Adrenal gland (tissue), 12 donors: ENCODE measurements around the gene KCNT1. TPM values are rescaled to one million over a fixed set of nuclear protein-coding genes. Genes with fewer than 3 reads are reported as not detected.

Source experiments
- DNase-seq, 7 donors: peaks; one replicate each; pipeline ENCODE4 v3.0.0-alpha.2; 2019 to 2020
- H3K27ac ChIP-seq, 5 donors: fragments of 200-600 bp; sonication (generic) in 4 of 5; 1 replicate in 3 of 5; 2 replicates in 2 of 5; pipeline versions ENCODE4 v1.5.1 to v1.8.0; 2016 to 2020; ENCODE audit warnings: mild to moderate bottlenecking in 1 of 5
- H3K27me3 ChIP-seq: fragments of 200-600 bp; 2 replicates; pipeline ENCODE4 v1.8.0; 2021
- H3K36me3 ChIP-seq, 2 donors: fragments of 200-600 bp; replicated peaks in 1 of 2; 1 replicate in 1 of 2; 2 replicates in 1 of 2; pipeline versions ENCODE4 v1.5.1 to v1.8.0; 2018 to 2022
- H3K4me1 ChIP-seq, 2 donors: fragments of 200-600 bp; replicated peaks in 1 of 2; 1 replicate in 1 of 2; 2 replicates in 1 of 2; pipeline versions ENCODE4 v1.5.1 to v1.8.0; 2018 to 2021
- H3K4me3 ChIP-seq, 4 donors: fragments of 200-600 bp; sonication (generic) in 3 of 4; one replicate each; pipeline ENCODE4 v1.5.1; 2016 to 2018
- H3K9me3 ChIP-seq, 3 donors: fragments of 200-600 bp; sonication (generic) in 1 of 3; replicated peaks in 1 of 3; 1 replicate in 2 of 3; 2 replicates in 1 of 3; pipeline versions ENCODE4 v1.5.1 to v1.8.0; 2016 to 2021
- CTCF ChIP-seq, 6 experiments: fragments of 450-650 bp in 4 of 6; fragments of 200-600 bp in 2 of 6; sonication (generic) in 1 of 6; IDR thresholded peaks; 1 replicate in 5 of 6; 2 replicates in 1 of 6; pipeline versions ENCODE4 v1.5.1 to v1.8.0; 2016 to 2021; ENCODE audit warnings: antibody characterized with exemption in 6 of 6, mild to moderate bottlenecking in 2 of 6, moderate library complexity in 1 of 6
- POLR2A ChIP-seq, 2 donors: fragments of 450-650 bp; IDR thresholded peaks; one replicate each; pipeline ENCODE4 v1.6.1; 2017; ENCODE audit warnings: antibody characterized with exemption in 2 of 2, mild to moderate bottlenecking in 2 of 2, moderate library complexity in 1 of 2
- WGBS, 4 donors: extraction: QIAGEN DNeasy Blood & Tissue Kit in 2 of 4; methylation state at CpG; one replicate each; pipeline versions ENCODE4 v1.1.5 to v1.1.7; 2013 to 2017; 5-methylcytosine and 5-hydroxymethylcytosine counted together
- intact Hi-C, 2 donors: fragments of 100-400 bp; cut with DNase I; formaldehyde crosslinking; loops; one replicate each; pipeline versions ENCODE4 v1.14.1 to v1.15.0; 2022 to 2023
- polyA plus RNA-seq, 3 donors: library from polyadenylated mRNA; stranded (reverse); fragments of 200-250 nt in 2 of 3; fragments of 350-450 nt in 1 of 3; fragmentation: Illumina TruSeq in 1 of 3; extraction: RNeasy Lipid Tissue Mini Kit (QIAGEN cat#74804) in 1 of 3; gene quantifications; one replicate each; pipeline ENCODE4 v1.2.3, GENCODE V29; 2013 to 2014
- total RNA-seq, 9 donors: library from RNA; depleted of rRNA in 4 of 9; stranded (reverse); fragments of >200 nt in 4 of 9; fragments of 120-200 nt in 1 of 9; fragmentation: NEBNext Ultra II Directional in 1 of 9; extraction: Animal tissue kit (Norgen Biotek cat#: 25700) in 1 of 9; gene quantifications; one replicate each; pipeline versions ENCODE4 v1.1.0 to v1.2.4, GENCODE V29; 2013 to 2023
- donor health status: healthy with polysubstance abuse.
- donor health status: Bipolar disorder and iron deficiency.
- donor health status: DM: yes; HTN: yes; CAD: no.
- donor health status: DM: no; HTN: no; CAD: no.
- donor health status: DM: no; HTN: no; CAD: no.
- donor health status: DM: yes; HTN: yes; CAD: no.

The KCNT1 gene
- total and polyA plus RNA-seq, 12 donors, result 0.05 to 2.4 (median 0.24) TPM; not detected in 6

- no peaks in the 10 kb centered on the region for H3K36me3 ChIP-seq
- WGBS, 4 donors, result 60 to 85% (median 79%) methylated on average over 4 to 9 of the region's 9 CpGs
- TF ChIP-seq CTCF (IDR thresholded peaks at IDR 0.05) (no peak), POLR2A (IDR thresholded peaks at IDR 0.05) (no peak)
- no peaks in the 10 kb centered on the region for H3K27me3 ChIP-seq
- H3K9me3 ChIP-seq, result no peaks in the 10 kb centered on the region
- intact Hi-C loops, result no loop called here
- H3K4me1 ChIP-seq, result no peaks in the 10 kb centered on the region
- H3K27ac ChIP-seq, result no peak overlapping the region
- DNase-seq, result no peak
- no peak overlapping the region for H3K4me3 ChIP-seq
Measured at GRCh38 chr9:135746565-135746964, 44.6 kb downstream of the KCNT1 start.

GRCh38 chr9:135747311-135747710 lies 45.3 kb downstream of the KCNT1 start:
- no peaks in the 10 kb centered on the region for H3K27me3 ChIP-seq
- 70 to 78% (median 76%) methylated on average over 8 to 13 of the region's 13 CpGs for WGBS, 4 donors

GRCh38 chr9:135748676-135749075 lies 46.7 kb downstream of the KCNT1 start:
- 55 to 81% (median 67%) methylated on average over 4 to 16 of the region's 16 CpGs for WGBS, 4 donors
- Histone ChIP-seq H3K36me3 (no peaks in the 10 kb centered on the region), H3K4me1 (no peaks in the 10 kb centered on the region), H3K9me3 (no peaks in the 10 kb centered on the region), H3K27me3 (no peaks in the 10 kb centered on the region), H3K4me3 (no peak overlapping the region), H3K27ac (no peak overlapping the region)
- intact Hi-C loops, result no loop called here
- no peak for TF ChIP-seq CTCF (IDR thresholded peaks at IDR 0.05)
- no peak for TF ChIP-seq POLR2A (IDR thresholded peaks at IDR 0.05)
- DNase-seq, result no peak

More at GRCh38 chr9:135747311-135747710, 45.3 kb downstream of the KCNT1 start:
- Histone ChIP-seq H3K27ac (no peak overlapping the region), H3K9me3 (no peaks in the 10 kb centered on the region), H3K36me3 (no peaks in the 10 kb centered on the region), H3K4me1 (no peaks in the 10 kb centered on the region), H3K4me3 (no peak overlapping the region)
- DNase-seq, result no peak
- intact Hi-C loops, result no loop called here
- TF ChIP-seq POLR2A (IDR thresholded peaks at IDR 0.05), result no peak
- TF ChIP-seq CTCF (IDR thresholded peaks at IDR 0.05), result no peak

- 81 to 91% (median 84%) methylated on average over 10 to 28 of the region's 28 CpGs for WGBS, 4 donors
- Histone ChIP-seq H3K9me3 (no peaks in the 10 kb centered on the region), H3K27me3 (no peaks in the 10 kb centered on the region), H3K27ac (no peak overlapping the region), H3K4me1 (no peaks in the 10 kb centered on the region), H3K4me3 (no peak overlapping the region), H3K36me3 (no peaks in the 10 kb centered on the region)
- intact Hi-C loops, result no loop called here
- TF ChIP-seq CTCF (IDR thresholded peaks at IDR 0.05) (no peak), POLR2A (IDR thresholded peaks at IDR 0.05) (no peak)
- no peak for DNase-seq
Measured at GRCh38 chr9:135749171-135750045, 47.4 kb downstream of the KCNT1 start.
